ENCODE results near the gene HNRNPA1L2. TPM values are rescaled to one million over a fixed set of nuclear protein-coding genes. Genes with fewer than 3 reads are reported as not detected.

The HNRNPA1L2 gene
- 1 to 10 TPM; 1.6 to 6.2 (median 4.6) TPM for total RNA-seq

DNA sequence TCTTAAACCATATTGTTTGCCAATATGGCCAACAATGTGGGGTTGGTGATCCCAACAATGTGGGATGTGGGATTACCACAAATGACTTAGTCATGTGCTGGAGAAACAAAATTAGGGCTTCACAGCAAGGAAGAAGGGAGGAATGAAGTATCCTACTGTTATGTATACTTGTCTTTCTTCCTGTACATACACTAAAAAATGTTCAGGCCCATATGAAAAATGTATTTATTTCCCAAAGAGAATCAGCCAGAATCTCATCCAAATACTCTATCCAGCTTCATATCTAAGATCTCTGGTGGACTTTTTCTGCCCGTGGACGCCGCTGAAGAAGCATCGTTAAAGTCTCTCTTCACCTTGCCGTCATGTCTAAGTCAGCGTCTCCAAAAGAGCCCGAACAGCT is at the start of gene HNRNPA1L2:
TSS of gene HNRNPA1L2 (plus strand) at position 301 of the 400 bp plus-strand sequence. CDS start at position 363, 62 bp downstream.
- no peak for TF ChIP-seq CTCF (IDR thresholded peaks at IDR 0.05; ENCODE audit: low read depth)

GRCh38 chr13:52597676-52598075 is 44.6 kb upstream of the HNRNPA1L2 start:
- no peak for TF ChIP-seq CTCF (IDR thresholded peaks at IDR 0.05; ENCODE audit: low read depth)

GRCh38 chr13:52599037-52599847 is 43.0 kb upstream of the HNRNPA1L2 start:
- no peak for TF ChIP-seq CTCF (IDR thresholded peaks at IDR 0.05; ENCODE audit: low read depth)

DNA sequence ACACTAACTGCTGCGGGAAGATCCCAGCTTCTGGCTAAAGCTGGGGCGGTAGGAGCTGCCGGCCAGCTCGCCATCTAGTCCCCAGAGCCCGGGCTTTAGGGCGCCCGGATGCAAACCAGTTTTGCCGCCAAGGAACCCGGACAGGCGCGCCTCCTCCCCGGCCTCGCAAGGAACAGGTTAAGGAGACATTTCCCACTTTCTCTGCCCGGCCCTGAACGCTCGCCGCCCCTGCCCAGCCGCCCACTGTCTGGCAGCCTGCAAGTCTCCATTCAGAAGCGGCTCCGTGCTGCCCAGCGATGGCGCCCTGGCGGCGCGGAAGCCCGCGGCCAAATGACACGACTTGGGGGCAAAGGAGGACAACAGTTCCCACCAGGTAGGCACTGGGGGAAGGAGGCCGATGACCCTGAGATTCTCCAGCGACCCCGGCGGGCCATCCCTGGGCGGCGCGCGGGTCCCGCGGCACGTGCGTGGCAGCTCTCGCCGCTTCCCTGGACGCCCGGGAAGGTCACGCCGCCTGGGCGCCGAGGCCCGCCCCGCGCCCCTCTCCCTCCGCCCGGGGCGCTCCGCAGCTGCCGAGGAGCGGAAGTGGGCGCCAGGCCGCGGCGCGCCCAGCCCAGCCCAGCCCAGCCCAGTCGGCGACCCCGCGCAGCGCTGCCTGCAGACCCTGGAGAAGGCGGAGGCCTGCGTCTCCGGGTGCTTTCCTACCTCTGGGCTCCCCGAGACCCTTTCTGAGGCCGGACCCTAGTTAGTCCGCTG is 42.2 kb upstream of the HNRNPA1L2 start:
- TF ChIP-seq CTCF (IDR thresholded peaks at IDR 0.05; ENCODE audit: low read depth) = no peak

DNA sequence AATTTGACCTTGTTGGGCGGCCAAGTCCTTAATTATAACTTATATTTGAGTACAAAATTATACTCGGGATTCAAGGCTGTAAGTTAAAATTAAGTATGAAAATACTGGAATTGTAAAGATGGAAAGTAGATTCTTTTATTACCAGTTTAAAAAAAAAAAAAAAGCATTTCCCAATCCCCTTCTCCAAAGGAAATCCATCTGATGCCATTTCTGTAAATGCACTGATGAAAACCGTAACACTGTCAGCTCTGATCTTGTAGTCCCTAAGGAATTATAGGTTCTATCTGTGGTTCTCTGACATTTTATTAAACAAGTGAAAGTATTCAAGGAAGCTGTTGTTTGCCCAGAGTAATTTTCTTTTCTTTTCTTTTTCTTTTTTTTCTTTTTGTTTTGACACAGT is 41.6 kb upstream of the HNRNPA1L2 start:
- TF ChIP-seq CTCF (IDR thresholded peaks at IDR 0.05; ENCODE audit: low read depth) = no peak

- no peak for TF ChIP-seq CTCF (IDR thresholded peaks at IDR 0.05; ENCODE audit: low read depth)
These were observed 27.0 kb upstream of the HNRNPA1L2 start for GRCh38 chr13:52615134-52615801.

DNA sequence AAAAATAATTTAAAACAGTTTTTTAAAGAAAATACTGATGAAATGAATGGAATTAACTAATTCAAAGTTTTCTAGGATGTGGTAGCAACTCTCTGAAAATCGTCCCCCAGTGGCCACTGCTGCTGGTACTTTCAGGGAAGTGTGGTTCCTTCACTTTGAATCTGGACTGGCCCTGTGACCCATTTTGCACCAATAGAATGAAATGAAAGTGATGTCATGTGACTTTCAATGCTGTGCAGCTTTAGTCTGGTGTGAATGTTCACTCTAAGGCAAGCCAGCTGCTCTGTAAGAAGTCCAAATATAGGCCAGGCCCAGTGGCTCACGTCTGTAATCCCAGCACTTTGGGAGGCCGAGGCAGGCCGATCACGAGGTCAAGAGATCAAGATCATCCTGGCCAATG is 26.4 kb upstream of the HNRNPA1L2 start:
- no peak for TF ChIP-seq CTCF (IDR thresholded peaks at IDR 0.05; ENCODE audit: low read depth)
